Cardiac muscle cell (in vitro differentiated cells and primary cell): Measurements from ENCODE around the gene RPS6KA3. TPM values are rescaled to one million over a fixed set of nuclear protein-coding genes. Genes with fewer than 3 reads are reported as not detected.

Source experiments
- DNase-seq, 2 donors: peaks; one replicate each; pipeline versions ENCODE4 v3.0.0 to v3.0.0-alpha.2; 2010 to 2017; ENCODE audit warnings: low read depth in 1 of 2, low spot score in 1 of 2
- H3K27ac ChIP-seq: fragments of 200-600 bp; sonication (generic); 2 replicates; pipeline ENCODE4 v1.5.1; 2016
- H3K27me3 ChIP-seq: fragments of 200-600 bp; sonication (generic); 2 replicates; pipeline ENCODE4 v1.6.0; 2016; ENCODE audit warnings: control low read depth
- H3K36me3 ChIP-seq: fragments of 200-600 bp; sonication (generic); 2 replicates; pipeline ENCODE4 v1.5.1; 2016; ENCODE audit warnings: control low read depth
- H3K4me1 ChIP-seq: fragments of 200-600 bp; sonication (generic); 2 replicates; pipeline ENCODE4 v1.8.1; 2017; ENCODE audit warnings: low read depth, mild to moderate bottlenecking, mixed run types
- H3K4me3 ChIP-seq: fragments of 200-600 bp; sonication (generic); 2 replicates; pipeline ENCODE4 v1.5.1; 2016; ENCODE audit warnings: mild to moderate bottlenecking
- H3K9me3 ChIP-seq: fragments of 200-600 bp; sonication (generic); 2 replicates; pipeline ENCODE4 v1.5.1; 2017; ENCODE audit warnings: low read depth, mild to moderate bottlenecking, control low read depth
- CTCF ChIP-seq: IDR thresholded peaks from 2 replicates; pipeline ENCODE4 v1.5.1; 2012; ENCODE audit warnings: low read depth, mild to moderate bottlenecking, low read length
- polyA plus RNA-seq: library from polyadenylated mRNA; unstranded; fragments of >200 nt; fragmentation: Nextera tagmentation; extraction: Ambion mirVana; gene quantifications from 2 replicates; pipeline ENCODE4 v1.2.1, GENCODE V29; 2016
- total RNA-seq: library from RNA; depleted of rRNA; stranded (reverse); fragments of >200 nt; gene quantifications from 2 replicates; pipeline ENCODE4 v1.2.3, GENCODE V29; 2016

RPS6KA3 gene
- total and polyA plus RNA-seq, 2 experiments from 2014 or later, result 5.3 to 7.1 TPM

GRCh38 chrX:20270562-20270890 lies 3.8 kb upstream of the RPS6KA3 start:
- peak in 1 of 2 donors; percentile 46 for DNase-seq

DNA sequence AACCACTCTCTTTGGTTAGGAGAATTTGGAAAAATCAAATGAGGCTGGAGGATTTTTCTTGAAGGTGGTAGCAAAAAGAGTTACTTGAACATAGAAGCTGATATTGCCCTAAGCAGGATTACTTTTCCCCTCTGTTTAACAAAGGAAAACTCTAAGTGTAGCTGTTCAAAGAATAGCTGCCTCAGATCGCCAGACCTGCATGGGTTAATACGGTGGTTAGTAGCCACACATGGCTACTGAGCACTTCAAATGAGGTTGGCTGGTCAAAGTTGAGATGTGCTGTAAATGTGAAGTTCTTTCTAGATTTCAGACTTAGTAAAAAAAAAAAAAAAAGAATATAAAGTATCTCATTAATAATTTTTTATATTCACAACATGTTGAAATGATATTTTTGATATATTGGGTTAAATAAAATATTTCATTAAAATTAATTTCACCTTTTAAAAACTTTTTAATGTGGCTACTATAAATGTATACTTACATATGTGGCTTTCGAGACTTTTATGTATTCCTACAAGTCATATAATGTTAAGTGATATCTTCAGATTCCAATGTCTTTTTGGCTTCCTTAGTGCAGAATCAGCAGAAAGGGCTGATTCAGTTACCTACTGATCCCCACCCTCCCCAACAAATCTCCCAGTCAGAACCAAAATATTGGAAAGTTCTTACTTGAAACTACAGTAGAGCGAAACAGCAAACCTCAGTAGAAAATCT lies 3.3 kb upstream of the RPS6KA3 start:
- no peak overlapping the region for H3K4me3 ChIP-seq
- no peaks in the 10 kb centered on the region for H3K9me3 ChIP-seq
- no peaks in the 10 kb centered on the region for H3K36me3 ChIP-seq
- H3K27ac ChIP-seq, result no peak overlapping the region
- no peaks in the 10 kb centered on the region for H3K4me1 ChIP-seq
- no peak for DNase-seq
- no peak for TF ChIP-seq CTCF
- H3K27me3 ChIP-seq, result peaks cover 23% of the 10 kb centered on the region

More at GRCh38 chrX:20270562-20270890, 3.8 kb upstream of the RPS6KA3 start:
- Histone ChIP-seq H3K4me3 (no peak overlapping the region), H3K27me3 (peaks cover 23% of the 10 kb centered on the region), H3K36me3 (no peaks in the 10 kb centered on the region), H3K4me1 (no peaks in the 10 kb centered on the region), H3K9me3 (no peaks in the 10 kb centered on the region), H3K27ac (no peak overlapping the region)
- TF ChIP-seq CTCF, result no peak

GRCh38 chrX:20267931-20268701 lies 1.4 kb upstream of the RPS6KA3 start:
- Histone ChIP-seq H3K36me3 (no peaks in the 10 kb centered on the region), H3K4me3 (peak overlapping the region; percentile 81), H3K9me3 (no peaks in the 10 kb centered on the region), H3K27me3 (peaks cover 23% of the 10 kb centered on the region), H3K27ac (no peak overlapping the region), H3K4me1 (no peaks in the 10 kb centered on the region)
- peak; percentile 21 to 63 for DNase-seq
- no peak for TF ChIP-seq CTCF

DNA sequence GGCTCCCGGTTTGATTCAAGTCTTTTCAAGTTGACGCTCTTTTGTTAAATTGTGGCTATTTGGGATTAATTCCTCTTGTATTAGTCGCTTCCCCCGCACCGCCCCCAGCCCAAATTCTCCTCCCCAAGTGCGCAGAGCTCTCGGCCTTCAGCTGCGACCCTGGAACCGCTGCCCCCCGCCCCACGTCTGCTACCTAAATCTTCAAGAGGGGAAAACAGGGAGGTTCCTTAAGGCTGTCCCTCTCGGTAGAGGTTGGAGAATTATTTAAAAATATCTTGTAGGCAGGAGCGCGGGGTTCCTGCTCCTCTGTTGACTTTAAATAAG lies 860 bp upstream of the RPS6KA3 start:
- Histone ChIP-seq H3K36me3 (no peaks in the 10 kb centered on the region), H3K27me3 (peaks cover 23% of the 10 kb centered on the region), H3K27ac (no peak overlapping the region), H3K9me3 (no peaks in the 10 kb centered on the region), H3K4me1 (no peaks in the 10 kb centered on the region), H3K4me3 (peak overlapping the region; percentile 81)
- no peak for DNase-seq
- TF ChIP-seq CTCF, result no peak

DNA sequence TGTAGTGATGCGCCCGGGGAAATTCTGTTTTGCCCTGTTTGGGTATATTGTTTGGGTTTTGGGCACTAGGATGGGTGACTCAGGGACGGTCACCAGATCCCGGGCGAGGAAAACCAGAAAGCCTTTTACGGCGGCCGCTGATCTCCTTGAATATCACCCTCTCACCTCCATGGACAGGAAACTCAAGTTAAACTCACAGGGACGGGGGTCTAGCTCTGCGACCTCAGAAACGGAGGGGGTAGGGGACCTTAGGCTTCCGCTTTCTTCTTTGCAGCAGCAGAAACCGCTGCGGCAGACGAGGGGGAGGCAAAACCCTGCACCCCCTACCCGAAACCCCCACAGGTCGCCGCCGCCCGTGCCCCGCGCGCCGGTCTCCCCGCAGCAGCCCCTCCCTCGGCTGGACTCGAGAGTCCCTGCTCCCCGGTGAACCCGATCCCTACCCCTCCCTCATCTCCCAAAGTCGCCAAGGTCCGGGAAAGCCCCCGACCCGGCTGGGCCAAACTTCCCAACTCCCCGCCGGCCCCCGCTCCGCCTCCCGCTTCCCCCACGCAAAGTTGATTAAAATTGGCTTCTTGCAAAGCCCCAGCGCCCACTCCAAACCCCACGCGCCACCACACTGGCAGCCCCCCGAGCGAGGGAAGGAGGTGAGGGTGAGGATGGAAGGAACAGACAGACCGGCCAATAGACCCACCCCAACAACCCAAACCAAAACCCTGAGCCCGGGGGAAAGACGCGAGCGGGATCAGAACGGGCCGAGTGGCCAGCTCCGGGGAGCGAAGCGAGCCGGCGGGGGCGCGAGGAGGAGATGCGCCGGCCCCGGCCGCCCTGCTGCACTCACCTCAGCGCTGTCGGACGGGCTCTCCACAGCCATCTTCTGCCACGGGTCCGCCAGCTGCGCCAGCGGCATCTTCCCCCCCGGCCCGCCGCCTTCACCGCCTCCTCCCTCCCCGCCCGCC lies 705 bp downstream of the RPS6KA3 start:
- TF ChIP-seq CTCF, result no peak
- no peaks in the 10 kb centered on the region for H3K4me1 ChIP-seq
- no peaks in the 10 kb centered on the region for H3K9me3 ChIP-seq
- no peaks in the 10 kb centered on the region for H3K36me3 ChIP-seq
- peak overlapping the region; percentile 4 for H3K27ac ChIP-seq
- H3K27me3 ChIP-seq, result peaks cover 23% of the 10 kb centered on the region
- H3K4me3 ChIP-seq, result peak overlapping the region; percentile 81
- DNase-seq, result peak in 1 of 2 donors; percentile 49
